HG03039 (cell line): Measurements from ENCODE around the gene NUMB.

ENCODE experiments used
- ATAC-seq: cut with Tn5 transposase; IDR thresholded peaks from one replicate; pipeline ENCODE4 v1.9.1; 2021; ENCODE audit warnings: mild to moderate bottlenecking, moderate library complexity; ENCODE audit not compliant: unreplicated experiment

Gene NUMB

GRCh38 chr14:73249108-73249507 lies 209.2 kb downstream of the NUMB start:
- no peak for ATAC-seq

DNA sequence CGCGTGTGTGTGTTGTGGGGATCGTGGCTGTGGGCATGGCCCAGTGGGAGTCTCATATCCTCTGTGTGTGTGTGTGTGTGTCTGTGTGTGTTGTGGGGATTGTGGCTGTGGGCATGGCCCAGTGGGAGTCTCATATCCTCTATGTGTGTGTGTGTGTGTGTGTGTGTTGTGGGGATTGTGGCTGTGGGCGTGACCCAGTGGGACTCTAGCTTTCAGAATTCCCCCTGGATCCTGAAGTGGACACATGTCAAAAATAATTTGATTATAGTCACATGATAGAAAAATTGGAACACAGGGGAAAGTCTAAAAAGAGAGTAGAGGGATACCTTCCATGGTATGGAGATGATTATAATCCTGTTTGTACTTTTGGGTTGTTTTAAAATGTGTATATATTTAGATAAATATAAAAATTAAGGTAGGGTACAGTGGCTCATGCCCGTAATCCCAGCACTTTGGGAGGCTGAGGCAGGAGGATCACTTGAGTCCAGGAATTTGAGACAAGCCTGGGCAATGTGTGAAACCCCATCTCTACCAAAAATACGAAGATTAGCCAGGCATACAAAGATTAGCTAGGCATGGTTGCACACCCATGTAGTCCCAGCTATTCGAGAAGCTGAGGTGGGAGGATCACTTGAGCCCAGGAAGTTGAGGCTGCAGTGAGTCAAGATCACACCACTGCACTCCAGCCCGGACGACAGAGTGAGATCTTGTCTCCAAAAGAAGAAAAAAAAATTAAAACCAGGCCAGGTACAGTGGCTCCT lies 210.1 kb downstream of the NUMB start:
- ATAC-seq = no peak

- no peak for ATAC-seq
Measured at GRCh38 chr14:73246387-73247150, 211.8 kb downstream of the NUMB start.

DNA sequence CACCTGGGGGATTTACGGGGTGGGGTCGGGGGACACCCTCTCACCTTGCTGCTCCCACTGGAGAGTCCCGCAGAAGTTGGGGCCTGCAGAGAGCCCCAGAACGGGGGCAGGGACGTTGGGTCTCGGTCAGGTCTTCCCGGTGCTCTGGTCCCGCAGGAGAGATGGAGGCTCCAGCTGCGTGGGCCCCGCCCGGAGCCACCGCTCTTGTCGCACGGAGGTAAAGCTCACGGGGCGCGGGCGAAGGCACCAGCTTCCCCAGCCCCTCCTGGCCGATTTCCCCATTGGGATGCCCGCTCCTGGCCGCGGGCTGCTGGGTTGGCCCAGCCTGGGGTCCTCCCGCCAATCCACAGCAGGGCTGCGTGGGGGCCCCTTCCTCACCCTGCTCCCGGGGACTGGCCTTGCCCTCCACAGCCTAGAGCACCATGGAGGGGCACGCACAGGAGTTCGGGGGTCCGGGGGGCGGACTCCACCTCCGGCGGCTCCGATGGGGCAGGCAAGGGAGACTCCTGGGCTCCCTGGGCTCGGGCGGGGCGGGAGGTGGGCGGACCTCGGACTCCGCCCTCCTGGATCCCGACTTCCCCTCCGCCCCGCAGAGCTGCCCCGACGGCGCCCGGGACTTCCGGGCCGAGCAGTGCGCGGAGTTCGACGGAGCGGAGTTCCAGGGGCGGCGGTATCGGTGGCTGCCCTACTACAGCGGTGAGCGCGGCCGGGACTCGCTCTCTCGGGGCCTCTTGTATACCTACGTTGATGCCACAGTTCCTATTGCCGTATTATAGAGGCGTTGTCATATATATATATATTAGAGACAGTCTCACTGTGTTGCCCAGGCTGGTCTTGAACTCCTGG lies 212.6 kb downstream of the NUMB start:
- ATAC-seq = no peak

DNA sequence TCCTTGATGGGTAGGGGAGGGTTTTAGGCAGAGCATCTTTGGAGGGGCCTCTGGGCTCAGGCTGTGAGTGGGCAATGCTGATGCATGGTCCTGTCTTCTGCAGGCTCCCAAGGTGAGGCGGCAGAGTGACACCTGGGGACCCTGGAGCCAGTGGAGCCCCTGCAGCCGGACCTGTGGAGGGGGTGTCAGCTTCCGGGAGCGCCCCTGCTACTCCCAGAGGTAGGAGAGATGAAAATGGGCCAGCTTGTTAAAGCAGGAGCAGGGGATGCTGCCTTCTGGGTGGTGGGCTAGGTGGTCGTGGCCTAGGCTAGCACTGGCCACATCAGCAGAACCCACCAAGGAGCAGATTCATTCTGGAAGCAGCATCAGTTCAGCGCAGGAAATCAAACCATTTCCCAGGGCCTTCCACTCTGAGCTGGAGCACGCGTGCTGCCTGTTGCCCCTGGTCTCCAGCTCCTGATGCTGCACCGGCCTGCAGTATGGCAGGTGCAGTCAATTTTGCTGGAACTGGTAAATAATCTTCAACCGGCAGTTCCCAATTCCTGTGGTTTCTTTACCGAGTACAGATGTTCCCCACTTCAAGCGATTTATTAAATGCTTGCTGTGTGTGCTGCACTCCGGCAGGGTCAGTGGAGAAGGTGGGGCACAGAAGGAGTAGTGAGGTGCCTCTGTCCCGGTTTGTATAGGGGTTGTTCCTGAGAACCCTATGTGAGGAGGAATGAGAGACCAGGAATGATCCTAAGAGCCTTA lies 213.6 kb downstream of the NUMB start:
- ATAC-seq = no peak

DNA sequence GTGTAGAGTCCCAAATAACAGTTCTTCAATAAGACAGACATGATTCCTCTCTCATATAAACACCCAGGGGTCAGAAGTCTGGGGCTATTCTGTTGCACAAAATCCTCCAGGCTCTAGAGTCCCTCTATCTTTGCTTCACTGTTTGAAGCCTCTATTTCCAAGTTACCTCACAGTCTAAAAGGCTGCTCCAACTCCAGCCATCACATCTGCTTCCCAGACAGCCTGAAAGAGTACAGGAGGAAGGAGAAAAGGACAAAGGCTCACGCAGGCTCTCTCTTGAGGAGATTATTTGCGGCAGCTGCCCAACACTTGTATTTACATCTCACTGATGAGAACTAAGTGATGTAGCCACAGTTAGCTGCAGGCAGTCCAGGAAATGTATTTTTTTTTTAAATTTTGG lies 214.6 kb downstream of the NUMB start:
- no peak for ATAC-seq

DNA sequence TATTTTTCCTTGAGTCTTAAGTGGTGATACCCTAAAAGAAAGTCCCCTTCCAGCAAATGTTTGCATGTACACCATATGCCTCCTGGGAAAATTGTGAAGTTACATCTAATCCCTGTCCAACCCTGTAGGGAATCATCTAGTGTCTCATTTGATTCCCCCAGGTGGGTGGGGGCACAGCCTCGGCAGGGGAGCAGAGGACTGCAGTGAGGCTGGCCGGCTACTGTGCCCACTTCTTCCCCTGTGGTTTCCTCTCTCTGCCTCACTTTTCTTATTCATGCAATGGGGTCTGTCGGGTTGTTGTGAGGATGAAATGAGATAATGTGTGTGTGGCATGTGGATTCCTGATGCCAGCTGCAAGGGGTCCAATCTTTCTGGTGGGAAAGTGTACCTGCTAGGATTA lies 215.0 kb downstream of the NUMB start:
- ATAC-seq = no peak

- no peak for ATAC-seq
Measured at GRCh38 chr14:73242357-73242901, 215.9 kb downstream of the NUMB start.

GRCh38 chr14:73241481-73242165 lies 216.7 kb downstream of the NUMB start:
- no peak for ATAC-seq

- ATAC-seq = no peak
Measured at GRCh38 chr14:73240816-73241480, 217.4 kb downstream of the NUMB start.

- no peak for ATAC-seq
Measured at GRCh38 chr14:73239393-73240241, 218.7 kb downstream of the NUMB start.

DNA sequence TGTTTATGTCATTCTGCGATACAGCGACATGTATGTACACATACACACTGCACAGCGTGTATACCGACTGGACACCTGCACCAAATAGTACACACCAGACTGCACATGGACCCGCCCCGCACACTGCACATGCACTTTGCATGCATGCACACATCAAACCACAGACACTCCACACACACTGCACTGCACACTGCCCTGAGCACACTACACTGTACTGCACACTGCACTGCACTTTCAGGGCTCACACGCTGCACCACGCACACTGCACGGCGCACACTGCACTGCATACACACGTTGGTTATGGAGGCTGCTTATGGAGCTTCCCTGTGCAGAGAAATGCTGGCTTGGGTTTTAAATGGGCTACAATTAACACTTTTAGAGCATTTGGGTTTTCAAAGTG lies 219.4 kb downstream of the NUMB start:
- no peak for ATAC-seq

DNA sequence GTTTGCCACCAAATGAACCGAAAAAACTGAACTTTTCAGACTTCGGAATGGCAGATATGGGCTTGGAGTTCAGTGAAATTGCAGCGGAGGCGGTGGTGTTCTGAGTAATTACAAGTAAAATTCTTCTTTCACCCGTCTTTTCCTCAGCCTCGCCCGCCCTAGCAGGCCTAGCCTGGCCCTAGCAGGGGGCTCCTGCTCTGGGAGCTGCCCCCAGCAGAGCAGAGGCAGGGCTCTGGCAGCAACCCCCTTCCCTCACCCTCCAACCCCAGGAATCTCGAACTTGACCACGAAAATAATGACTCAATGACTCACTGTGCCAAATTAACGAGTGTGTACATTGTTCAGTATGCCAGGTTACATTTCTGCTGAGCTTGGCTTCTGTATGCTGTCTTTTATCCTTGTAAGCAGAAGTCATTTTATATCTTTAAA lies 219.9 kb downstream of the NUMB start:
- ATAC-seq = no peak

GRCh38 chr14:73237786-73238423 lies 220.4 kb downstream of the NUMB start:
- no peak for ATAC-seq

DNA sequence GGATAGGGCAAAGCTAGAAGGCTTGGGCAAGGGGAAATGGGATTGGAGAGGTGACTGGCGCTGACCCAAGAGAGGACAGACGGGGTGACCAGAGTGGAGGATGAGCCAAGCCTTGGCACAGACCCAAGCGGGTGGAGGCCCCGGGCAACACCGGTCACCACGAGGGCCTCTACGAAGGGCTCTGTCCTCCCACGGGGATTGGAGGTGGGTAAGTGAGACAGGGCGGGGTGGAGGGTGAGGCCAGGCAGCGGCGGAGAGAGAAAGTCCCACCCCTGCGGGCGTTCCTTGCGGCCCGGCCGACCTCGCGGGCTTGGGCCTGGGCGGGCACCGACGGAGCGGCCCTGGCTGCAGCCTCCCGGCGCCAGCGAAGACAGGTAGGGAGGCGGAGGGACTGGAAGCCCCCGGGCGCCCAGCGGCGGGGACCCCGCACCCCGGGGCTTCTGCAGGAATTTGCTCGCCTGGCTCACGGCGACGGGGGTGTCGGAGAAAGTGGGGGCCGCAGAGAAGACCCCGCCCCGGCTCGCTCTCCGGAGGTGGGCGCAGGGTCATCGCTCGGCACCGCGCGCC lies 221.0 kb downstream of the NUMB start, which contains the start of gene PAPLN:
Gene PAPLN, plus strand, starts transcription at position 288 of the 567 bp plus-strand sequence. CDS start 2,273 bp downstream, outside the sequence.
- no peak for ATAC-seq

DNA sequence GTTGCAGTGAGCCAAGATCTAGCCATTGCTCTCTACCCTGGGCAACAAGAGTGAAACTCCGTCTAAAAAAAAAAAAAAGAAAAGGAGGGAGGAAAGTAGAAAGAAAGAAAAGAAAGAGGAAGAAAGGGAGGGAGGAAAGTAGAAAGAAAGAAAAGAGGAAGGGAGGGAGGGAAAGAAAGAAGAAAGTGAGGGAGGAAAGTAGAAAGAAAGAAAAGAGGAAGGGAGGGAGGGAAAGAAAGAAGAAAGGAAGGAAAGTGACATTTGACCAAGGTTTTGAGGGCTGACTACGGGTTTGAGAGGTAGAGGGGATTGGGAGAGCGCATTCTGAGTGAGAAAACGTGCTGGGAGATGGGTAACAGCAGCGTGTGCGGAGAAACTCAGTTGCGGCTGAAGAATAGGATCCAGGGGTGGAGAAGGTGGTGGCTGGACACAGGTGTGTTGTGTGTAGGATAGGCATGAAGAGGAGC lies 221.6 kb downstream of the NUMB start:
- no peak for ATAC-seq

GRCh38 chr14:73236157-73236556 lies 222.2 kb downstream of the NUMB start:
- no peak for ATAC-seq
